Mammary epithelial cell (primary cell): ENCODE results near the gene FBXO38.

Source experiments
- CTCF ChIP-seq, 2 donors: IDR thresholded peaks in 1 of 2; conservative IDR thresholded peaks in 1 of 2; 2 replicates each; pipeline ENCODE4 v1.5.1; 2011 to 2012; ENCODE audit warnings: inconsistent platforms in 2 of 2, low read length in 2 of 2, mild to moderate bottlenecking in 2 of 2, control low read depth in 1 of 2, low read depth in 1 of 2; ENCODE audit not compliant: insufficient read depth in 1 of 2; ENCODE audit errors: extremely low read depth in 1 of 2
- EZH2 ChIP-seq: IDR thresholded peaks from 2 replicates; pipeline ENCODE4 v1.6.1; 2012; ENCODE audit warnings: low read length, inconsistent platforms, borderline replicate concordance

- TF ChIP-seq CTCF (conservative IDR thresholded peaks at IDR 0.05 in 1 of 2, IDR thresholded peaks at IDR 0.05 in 1 of 2; ENCODE audit: extremely low read depth in 1 of 2, insufficient read depth in 1 of 2, low read depth in 1 of 2, low read length in 2 of 2), result no peak
- no peak for TF ChIP-seq EZH2
Measured at GRCh38 chr5:148438933-148439332, 55.2 kb downstream of the FBXO38 start.
